Measurements from ENCODE around the gene DUXA. TPM values are rescaled to one million over a fixed set of nuclear protein-coding genes. Genes with fewer than 3 reads are reported as not detected.
"Not testable (repeated sequence)": the region's sequence is repeated elsewhere in the genome, so short reads cannot be mapped to it uniquely, and the experiment has no call there.

DUXA gene
- total RNA-seq, 1 donor from 2014 or later: not detected

GRCh38 chr19:57118848-57119247 is 48.4 kb downstream of the DUXA start:
- no peak for DNase-seq (ENCODE audit: low read depth)
- TF ChIP-seq, protein P1, sequence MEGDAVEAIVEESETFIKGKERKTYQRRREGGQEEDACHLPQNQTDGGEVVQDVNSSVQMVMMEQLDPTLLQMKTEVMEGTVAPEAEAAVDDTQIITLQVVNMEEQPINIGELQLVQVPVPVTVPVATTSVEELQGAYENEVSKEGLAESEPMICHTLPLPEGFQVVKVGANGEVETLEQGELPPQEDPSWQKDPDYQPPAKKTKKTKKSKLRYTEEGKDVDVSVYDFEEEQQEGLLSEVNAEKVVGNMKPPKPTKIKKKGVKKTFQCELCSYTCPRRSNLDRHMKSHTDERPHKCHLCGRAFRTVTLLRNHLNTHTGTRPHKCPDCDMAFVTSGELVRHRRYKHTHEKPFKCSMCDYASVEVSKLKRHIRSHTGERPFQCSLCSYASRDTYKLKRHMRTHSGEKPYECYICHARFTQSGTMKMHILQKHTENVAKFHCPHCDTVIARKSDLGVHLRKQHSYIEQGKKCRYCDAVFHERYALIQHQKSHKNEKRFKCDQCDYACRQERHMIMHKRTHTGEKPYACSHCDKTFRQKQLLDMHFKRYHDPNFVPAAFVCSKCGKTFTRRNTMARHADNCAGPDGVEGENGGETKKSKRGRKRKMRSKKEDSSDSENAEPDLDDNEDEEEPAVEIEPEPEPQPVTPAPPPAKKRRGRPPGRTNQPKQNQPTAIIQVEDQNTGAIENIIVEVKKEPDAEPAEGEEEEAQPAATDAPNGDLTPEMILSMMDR (IDR thresholded peaks at IDR 0.05; ENCODE audit: insufficient read depth, low read length, poor library complexity, severe bottlenecking): no peak
- Histone ChIP-seq H3K36me3 (ENCODE audit: control insufficient read depth, insufficient read depth, low read length) (no peaks in the 10 kb centered on the region), H3K27me3 (ENCODE audit: control insufficient read depth, insufficient read depth, low read length) (no peaks in the 10 kb centered on the region), H3K4me3 (ENCODE audit: low read depth, low read length) (no peak overlapping the region)

DNA sequence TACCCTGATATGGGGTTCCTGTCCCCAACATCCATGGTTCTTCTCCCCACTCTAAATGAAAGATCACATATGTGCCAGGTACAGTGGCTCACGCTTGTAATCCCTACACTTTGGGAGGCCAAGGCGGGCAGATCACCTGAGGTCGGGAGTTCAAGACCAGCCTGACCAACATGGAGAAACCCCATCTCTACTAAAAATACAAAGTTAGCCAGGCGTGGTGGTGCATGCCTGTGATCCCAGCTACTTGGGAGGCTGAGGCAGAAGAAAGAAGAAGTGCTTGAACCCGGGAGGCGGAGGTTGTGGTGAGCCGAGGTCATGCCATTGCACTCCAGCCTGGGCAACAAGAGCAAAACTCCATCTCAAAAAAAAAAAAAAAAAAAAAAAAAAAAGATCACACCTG is 53.8 kb downstream of the DUXA start:
- H3K27me3 ChIP-seq (ENCODE audit: control insufficient read depth, insufficient read depth, low read length); H3K36me3 ChIP-seq (ENCODE audit: control insufficient read depth, insufficient read depth, low read length): not testable (repeated sequence)

GRCh38 chr19:57111329-57111644 is 56.0 kb downstream of the DUXA start:
- H3K36me3 ChIP-seq (ENCODE audit: control insufficient read depth, insufficient read depth, low read length): no peaks in the 10 kb centered on the region
- TF ChIP-seq, protein P1 (IDR thresholded peaks at IDR 0.05; ENCODE audit: insufficient read depth, low read length, poor library complexity, severe bottlenecking): no peak
- DNase-seq (ENCODE audit: low read depth): no peak
- H3K4me3 ChIP-seq (ENCODE audit: low read depth, low read length): no peak overlapping the region
- peaks cover under 1% of the 10 kb centered on the region for H3K27me3 ChIP-seq (ENCODE audit: control insufficient read depth, insufficient read depth, low read length)

More for the DNA sequence above, 53.8 kb downstream of the DUXA start:
- H3K4me3 ChIP-seq (ENCODE audit: low read depth, low read length); DNase-seq (ENCODE audit: low read depth): not testable (repeated sequence)

GRCh38 chr19:57110592-57111328 is 56.5 kb downstream of the DUXA start:
- no peak overlapping the region for H3K4me3 ChIP-seq (ENCODE audit: low read depth, low read length)
- TF ChIP-seq, protein P1 (IDR thresholded peaks at IDR 0.05; ENCODE audit: insufficient read depth, low read length, poor library complexity, severe bottlenecking): no peak
- no peak for DNase-seq (ENCODE audit: low read depth)

GRCh38 chr19:57106722-57107235 is 60.5 kb downstream of the DUXA start:
- no peak for DNase-seq (ENCODE audit: low read depth)
- TF ChIP-seq, protein P1 (IDR thresholded peaks at IDR 0.05; ENCODE audit: insufficient read depth, low read length, poor library complexity, severe bottlenecking): no peak
- Histone ChIP-seq H3K36me3 (ENCODE audit: control insufficient read depth, insufficient read depth, low read length) (no peaks in the 10 kb centered on the region), H3K4me3 (ENCODE audit: low read depth, low read length) (no peak overlapping the region), H3K27me3 (ENCODE audit: control insufficient read depth, insufficient read depth, low read length) (peaks cover 2% of the 10 kb centered on the region)

More at GRCh38 chr19:57110592-57111328, 56.5 kb downstream of the DUXA start:
- Histone ChIP-seq H3K27me3 (ENCODE audit: control insufficient read depth, insufficient read depth, low read length) (peaks cover 2% of the 10 kb centered on the region), H3K36me3 (ENCODE audit: control insufficient read depth, insufficient read depth, low read length) (no peaks in the 10 kb centered on the region)

- Histone ChIP-seq H3K4me3 (ENCODE audit: low read depth, low read length) (no peak overlapping the region), H3K36me3 (ENCODE audit: control insufficient read depth, insufficient read depth, low read length) (no peaks in the 10 kb centered on the region), H3K27me3 (ENCODE audit: control insufficient read depth, insufficient read depth, low read length) (peaks cover 2% of the 10 kb centered on the region)
- no peak for DNase-seq (ENCODE audit: low read depth)
- TF ChIP-seq, protein P1 (IDR thresholded peaks at IDR 0.05; ENCODE audit: insufficient read depth, low read length, poor library complexity, severe bottlenecking): no peak
Measured at GRCh38 chr19:57105976-57106721, 61.1 kb downstream of the DUXA start.

Measured in kidney epithelial cell (primary cell).